Measurements from ENCODE around the gene GYG2.
A peak's percentile ranks its signal among the peaks of the same experiment; 100 is the strongest.
"Not testable (repeated sequence)": the region's sequence is repeated elsewhere in the genome, so short reads cannot be mapped to it uniquely, and the experiment has no call there.

The GYG2 gene
- total RNA-seq, result 0 reads per million in 4 experiments

GRCh38 chrX:2828344-2828958 lies at the start of gene GYG2:
GYG2 (plus strand) TSS chrX:2828930; CDS start chrX:2830189, 1,259 bp downstream.
- no peak for DNase-seq

DNA sequence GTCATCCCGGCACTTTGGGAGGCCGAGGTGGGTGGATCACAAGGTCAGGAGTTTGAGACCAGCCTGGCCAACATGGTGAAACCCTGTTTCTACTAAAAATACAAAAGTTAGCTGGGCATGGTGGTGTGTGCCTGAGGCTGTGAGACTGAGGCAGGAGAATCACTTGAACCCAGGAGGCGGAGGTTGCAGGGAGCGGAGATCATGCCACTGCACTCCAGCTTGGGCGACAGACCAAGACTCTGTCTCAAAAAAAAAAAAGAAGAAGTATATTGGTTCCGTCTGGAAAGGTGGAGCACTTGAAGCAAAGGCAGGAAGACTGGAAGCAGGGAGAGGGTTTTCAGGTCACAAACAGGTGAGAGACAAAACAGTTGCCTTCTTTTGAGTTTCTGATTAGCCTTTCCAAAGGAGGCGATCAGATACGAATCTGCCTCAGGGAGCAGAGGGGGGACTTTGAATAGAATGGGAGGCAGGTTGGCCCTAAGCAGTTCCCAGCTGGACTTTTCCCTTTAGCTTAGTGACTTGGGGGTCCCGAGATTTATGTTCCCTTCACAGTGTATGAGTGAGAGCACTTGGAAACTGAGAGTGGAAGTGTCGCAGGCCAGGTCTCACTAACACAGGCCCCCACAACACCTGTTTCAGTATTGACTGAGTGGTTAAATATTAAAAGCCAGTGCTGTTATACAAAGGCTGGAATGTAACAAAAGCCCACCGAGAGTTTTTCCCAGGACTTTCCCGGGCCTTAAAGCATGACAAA lies 48.1 kb upstream of the GYG2 start:
- DNase-seq, result not testable (repeated sequence)

GRCh38 chrX:2781226-2781571 lies 47.5 kb upstream of the GYG2 start:
- no peak for DNase-seq

DNA sequence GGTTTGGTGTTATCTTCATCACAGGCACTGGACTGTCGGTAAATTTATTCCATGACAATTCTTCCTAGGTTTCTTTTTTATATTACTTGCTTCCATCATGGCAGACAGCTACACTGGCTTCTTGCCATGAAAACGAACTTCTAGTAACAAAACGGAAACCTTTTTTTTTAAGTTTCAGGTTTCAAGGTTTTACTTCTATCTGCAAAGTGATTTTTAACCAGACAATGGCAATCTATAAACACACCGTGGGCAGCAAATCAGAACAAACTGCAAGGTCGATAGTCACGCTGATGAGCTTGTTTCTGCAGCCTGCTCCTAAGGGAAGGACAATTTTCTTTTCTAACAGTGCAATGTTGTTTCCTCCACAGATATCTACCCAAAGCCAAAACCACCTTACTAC lies 47.0 kb upstream of the GYG2 start:
- no peak for DNase-seq

DNA sequence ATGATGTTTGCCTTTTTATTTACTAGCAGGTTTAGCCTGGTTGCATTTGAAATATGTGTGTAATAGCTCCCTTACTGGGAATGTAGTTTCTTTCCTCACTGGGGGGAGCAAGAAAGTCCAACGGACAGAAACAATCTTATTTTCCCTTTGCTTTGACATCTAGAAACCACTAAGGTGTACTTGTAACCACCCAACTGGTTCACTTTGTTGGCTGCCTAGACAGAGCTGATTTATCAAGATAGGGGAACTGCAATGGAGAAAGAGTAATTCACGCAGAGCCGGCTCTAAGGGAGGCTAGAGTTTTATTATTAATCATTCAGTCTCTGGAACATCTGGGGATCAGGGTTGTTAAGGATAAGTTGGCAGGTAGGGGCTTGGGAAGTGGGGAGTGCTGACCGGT lies 46.6 kb upstream of the GYG2 start:
- DNase-seq, result no peak

DNA sequence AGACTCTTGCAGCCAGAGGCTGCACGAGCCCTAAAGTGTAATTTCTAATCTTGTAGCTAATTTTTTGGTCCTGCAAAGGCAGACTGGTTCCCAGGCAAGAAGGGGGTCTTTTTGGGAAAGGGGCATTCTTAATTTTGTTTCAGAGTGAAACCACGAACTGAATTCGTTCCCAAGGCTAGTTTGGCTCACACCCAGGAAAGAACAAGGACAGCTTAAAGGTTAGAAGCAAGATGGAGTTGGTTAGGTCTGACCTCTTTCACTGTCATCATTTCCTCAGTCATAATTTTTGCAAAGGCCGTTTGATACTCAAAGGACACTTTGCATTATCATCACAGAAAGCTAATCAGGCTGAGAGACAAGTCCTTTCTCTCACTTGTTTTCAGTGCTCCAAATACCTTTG lies 46.0 kb upstream of the GYG2 start:
- no peak for DNase-seq

DNA sequence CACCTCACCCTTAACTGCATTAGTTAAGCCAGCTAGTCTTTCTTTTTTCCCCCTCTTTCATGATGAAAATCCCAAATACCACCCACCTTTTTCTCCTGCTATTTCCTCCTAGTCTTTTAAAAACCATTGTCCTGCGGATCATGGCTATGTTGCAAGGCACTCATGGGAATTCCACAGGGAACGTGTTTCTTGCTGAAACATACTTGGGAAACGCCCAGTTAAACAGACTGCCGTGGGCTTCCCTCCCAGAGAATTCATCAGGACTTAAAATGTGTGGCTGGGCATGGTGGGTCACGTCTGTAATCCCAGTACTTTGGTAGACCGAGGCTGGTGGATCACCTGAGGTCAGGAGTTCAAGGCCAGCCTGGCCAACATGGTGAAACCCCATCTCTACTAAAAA lies 44.7 kb upstream of the GYG2 start:
- DNase-seq, result no peak

DNA sequence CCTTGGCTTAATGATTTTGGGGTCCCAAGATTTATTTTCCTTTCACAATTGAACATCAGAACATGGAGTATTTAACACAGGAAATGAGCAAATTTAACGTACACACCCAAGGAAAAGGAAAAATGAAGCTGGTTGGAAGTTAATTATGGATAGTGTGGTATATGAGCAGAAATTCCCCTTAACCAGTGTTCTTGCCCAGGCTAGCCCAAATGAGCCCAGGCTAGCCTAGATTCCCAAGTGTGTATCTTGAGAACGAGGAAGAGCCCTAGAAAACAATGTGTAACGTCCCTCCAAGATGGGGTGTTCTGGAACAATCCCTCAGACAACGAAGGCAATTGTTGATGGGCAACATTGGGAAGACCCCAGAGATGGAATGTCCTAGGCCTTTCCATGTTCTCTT lies 43.2 kb upstream of the GYG2 start:
- no peak for DNase-seq

DNA sequence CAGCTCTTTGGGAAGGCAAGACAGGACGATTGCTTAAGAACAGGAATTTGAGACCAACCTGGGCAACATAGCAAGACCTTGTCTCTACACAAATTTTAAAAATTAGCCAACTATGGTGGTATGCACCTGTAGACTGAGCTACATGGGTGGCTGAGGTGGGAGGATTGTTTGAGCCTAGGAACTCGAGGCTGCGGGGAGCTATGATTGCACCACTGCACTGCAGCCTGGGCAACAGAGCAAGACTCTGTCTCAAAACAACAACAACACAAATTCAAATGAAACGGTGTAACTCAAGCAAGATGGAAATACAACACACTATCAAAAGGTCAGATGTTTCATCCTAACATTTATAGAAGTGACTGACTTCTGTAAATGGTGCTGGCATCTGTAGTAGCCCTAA lies 39.8 kb upstream of the GYG2 start:
- no peak for DNase-seq

- DNase-seq, result no peak
Measured at GRCh38 chrX:2789569-2789968, 39.2 kb upstream of the GYG2 start.

DNA sequence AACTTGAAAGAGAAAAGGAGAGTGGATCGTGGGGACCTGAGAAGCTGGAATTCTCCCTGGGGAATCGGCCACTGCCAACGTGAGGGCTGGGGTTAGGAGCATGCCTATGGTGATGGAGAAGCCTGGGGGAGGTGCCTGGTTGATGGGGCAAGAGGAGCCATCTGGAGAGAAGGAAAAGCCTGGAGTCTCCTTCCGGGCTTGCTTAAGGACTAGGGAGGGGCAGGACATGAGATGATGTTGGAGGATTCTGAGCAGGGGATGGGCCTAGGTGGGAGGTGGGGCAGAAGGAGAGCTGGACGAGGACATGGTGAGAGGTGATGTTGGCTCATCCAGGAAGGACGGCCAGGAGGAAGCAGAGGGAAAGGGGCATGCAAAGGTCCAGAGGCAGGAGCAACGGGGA lies 35.0 kb upstream of the GYG2 start:
- DNase-seq, result no peak

DNA sequence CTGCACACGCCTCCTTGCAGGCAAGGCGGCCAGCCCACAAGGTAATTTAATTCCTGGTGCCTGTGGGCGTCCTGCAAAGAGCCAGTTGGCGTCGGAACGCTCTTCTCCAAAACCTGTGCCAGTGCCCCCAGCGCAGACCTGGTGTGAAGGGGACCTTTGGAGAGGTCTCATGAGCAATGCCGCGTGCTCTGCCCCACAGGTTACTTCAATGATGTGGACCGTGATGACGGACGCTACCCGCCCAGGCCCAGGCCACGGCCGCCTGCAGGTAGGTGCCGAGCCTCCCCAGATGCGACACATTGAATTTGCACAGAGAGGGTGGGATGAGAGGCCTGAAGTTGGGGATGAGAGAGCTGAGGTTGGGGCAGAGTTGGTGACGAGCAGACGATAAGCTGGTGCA lies 34.4 kb upstream of the GYG2 start:
- no peak for DNase-seq

GRCh38 chrX:2796808-2797207 lies 31.9 kb upstream of the GYG2 start:
- DNase-seq, result not testable (repeated sequence)

GRCh38 chrX:2799369-2799768 lies 29.4 kb upstream of the GYG2 start:
- no peak for DNase-seq

- DNase-seq, result not testable (repeated sequence)
Measured at GRCh38 chrX:2799980-2800379, 28.8 kb upstream of the GYG2 start.

DNA sequence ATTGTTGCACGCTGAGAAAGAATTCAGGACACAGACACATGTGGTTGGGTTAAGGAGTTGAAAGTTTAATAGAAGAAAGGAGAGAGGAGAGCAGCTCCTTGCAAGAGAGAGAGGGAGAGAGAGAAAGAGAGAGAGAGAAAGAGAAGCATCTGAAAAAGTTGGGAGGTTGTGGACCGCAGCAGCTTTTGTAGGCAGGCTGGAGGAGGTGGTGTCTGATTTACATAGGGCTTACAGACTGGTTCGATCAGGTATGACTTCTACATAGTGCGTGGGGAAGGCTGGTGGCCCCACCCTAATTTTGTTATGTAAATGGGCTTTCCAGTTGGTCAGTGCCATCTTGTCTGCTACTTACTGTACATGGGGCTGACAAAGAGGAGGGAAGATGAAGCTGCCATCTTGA lies 27.5 kb upstream of the GYG2 start:
- DNase-seq, result no peak

DNA sequence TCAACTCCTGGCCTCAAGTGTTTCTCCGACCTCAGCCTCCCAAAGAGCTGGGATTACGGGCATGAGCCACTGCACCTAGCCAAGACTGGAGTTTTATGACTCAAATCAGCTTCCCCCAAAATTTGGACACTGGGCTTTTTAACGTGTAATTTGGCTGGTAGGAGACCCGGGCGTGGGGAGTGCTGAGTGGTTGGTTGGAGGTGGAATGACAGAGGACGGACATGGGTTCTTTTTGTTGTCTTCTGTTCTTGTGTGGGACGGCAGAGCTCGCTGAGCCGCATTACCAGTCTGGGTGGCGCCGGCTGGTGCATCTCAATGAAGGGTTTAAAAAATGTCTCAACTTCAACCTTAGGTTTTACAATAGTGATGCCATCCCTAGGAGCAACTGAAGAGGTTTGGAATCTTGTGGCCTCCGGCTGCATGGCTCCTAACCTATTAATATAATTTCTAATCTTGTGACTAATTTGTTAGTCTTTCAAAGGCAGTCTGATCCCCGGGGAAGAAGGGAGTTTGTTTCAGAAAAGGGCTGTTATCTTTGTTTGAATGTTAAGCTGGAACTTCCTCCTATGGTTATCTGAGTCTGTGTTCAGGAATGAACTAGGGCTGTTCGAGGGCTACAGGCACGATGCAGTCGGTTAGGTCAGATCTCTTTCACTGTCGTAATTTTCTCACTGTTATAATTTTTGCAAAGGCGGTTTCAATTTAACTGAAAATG lies 26.2 kb upstream of the GYG2 start:
- not testable (repeated sequence) for DNase-seq

DNA sequence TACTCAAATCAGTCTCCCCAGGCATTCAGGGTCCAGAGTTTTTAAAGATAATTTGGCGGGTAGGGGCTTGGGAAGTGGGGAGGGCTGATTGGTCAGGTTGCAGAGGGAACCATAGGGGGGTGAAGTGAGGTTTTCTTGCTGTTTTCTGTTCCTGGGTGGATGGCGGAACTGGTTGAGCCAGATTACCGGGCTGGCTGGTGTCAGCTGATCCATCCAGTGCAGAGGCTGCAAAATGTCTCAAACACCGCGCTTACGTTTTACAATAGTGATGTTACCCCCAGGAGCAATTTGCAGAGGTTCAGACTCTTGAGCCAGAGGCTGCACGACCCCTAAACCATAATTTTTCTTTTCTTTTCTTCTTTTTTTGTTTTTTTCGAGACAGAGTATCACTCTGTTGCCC lies 25.2 kb upstream of the GYG2 start:
- DNase-seq, result not testable (repeated sequence)

DNA sequence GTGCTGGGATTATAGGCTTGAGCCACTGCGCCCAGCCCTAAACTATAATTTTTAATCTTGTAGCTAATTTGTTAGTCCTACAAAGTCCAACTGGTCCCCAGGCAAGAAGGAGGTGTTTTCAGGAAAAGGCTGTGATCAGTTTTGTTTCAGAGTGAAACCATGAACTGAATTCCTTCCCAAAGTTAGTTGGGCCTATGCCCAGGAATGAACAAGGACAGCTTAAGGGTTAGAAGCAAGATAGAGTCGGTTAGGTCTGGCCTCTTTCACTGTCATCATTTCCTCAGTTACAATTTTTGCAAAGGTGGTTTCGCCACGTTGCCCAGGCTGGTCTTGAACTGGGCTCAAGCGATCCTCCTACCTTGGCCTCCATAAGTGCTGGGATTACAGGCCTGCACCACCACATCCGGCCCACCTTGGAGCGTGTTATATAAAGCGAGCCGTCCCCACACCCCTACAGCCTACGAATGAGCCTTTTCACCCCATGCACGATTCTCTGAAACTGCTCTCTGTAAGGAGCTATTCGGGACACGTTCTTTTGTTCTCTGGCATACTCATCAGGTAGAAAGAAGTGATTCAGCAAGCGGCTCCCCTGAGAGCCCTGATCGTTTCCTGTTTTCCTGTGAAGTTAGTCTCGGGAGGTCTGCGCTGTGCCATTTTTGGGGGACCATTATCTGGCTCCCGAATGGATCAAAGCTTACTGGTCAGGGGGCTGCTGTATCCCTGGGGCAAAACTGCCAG lies 24.5 kb upstream of the GYG2 start:
- DNase-seq, result not testable (repeated sequence)

DNA sequence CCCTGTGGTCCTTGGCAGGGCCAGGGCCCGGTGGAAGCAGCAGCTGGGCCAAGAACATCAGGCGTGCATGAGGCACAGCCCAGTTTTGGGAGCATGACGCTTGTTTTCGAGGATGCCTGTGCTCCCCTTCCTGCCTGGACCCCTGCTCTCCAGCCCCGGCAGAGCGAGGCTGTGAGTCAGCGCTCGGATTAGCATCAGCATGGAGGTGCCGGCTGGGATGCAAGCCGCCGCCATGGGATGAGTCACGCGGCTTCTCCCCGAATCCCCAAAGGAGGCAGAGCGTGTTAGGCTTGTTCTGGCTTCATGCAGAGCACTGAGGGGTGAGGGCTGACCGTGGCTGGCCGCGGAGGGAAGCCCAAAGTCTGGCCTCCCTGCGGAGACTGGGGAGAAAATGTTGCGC lies 23.9 kb upstream of the GYG2 start:
- not testable (repeated sequence) for DNase-seq

- no peak for DNase-seq
Measured at GRCh38 chrX:2811271-2811670, 17.5 kb upstream of the GYG2 start.

- peak; percentile 4 for DNase-seq
Measured at GRCh38 chrX:2812161-2812907, 16.4 kb upstream of the GYG2 start.

DNA sequence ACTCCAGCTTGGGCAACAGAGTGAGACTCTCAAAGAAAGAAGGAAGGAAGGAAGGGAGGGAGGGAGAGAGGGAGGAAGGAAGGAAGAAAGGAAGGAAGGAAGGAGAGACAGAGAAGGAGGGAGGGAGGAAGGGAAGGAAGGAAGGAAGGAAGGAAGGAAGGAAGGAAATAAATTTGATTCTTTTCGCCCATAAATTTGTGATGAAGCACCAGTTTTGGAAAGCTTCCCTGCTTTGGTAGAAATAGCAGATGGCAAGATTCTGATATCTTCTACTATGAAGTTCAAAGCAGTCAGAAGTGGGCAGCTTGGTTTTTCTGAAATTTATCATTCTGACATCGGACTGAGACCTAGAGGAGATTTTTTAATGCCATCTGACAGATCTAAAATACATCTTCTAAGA lies 11.7 kb upstream of the GYG2 start:
- no peak for DNase-seq
